ENCODE results near the gene SPDYE6.

SPDYE6 gene

GRCh38 chr7:102297487-102298218 is 58.6 kb downstream of the SPDYE6 start:
- no peak overlapping the region for H3K27ac ChIP-seq
- no peak for TF ChIP-seq CTCF (conservative IDR thresholded peaks at IDR 0.05)

GRCh38 chr7:102296514-102296913 is 59.7 kb downstream of the SPDYE6 start:
- no peak for TF ChIP-seq CTCF (conservative IDR thresholded peaks at IDR 0.05)
- H3K27ac ChIP-seq: no peak overlapping the region

- no peak overlapping the region for H3K27ac ChIP-seq
- TF ChIP-seq CTCF (conservative IDR thresholded peaks at IDR 0.05): no peak
Measured at GRCh38 chr7:102296179-102296438, 60.1 kb downstream of the SPDYE6 start.
